Posterior cingulate gyrus (tissue), 11 donors: Measurements from ENCODE around the gene ENGASE.

ENCODE experiments used
- DNase-seq, 10 donors: peaks; one replicate each; pipeline versions ENCODE4 v3.0.0 to v3.0.0-alpha.2; 2020 to 2021; ENCODE audit warnings: mixed read lengths in 3 of 10
- intact Hi-C: fragments of 100-400 bp; cut with DNase I; formaldehyde crosslinking; loops from one replicate; pipeline ENCODE4 v1.15.1; 2023

ENGASE gene

DNA sequence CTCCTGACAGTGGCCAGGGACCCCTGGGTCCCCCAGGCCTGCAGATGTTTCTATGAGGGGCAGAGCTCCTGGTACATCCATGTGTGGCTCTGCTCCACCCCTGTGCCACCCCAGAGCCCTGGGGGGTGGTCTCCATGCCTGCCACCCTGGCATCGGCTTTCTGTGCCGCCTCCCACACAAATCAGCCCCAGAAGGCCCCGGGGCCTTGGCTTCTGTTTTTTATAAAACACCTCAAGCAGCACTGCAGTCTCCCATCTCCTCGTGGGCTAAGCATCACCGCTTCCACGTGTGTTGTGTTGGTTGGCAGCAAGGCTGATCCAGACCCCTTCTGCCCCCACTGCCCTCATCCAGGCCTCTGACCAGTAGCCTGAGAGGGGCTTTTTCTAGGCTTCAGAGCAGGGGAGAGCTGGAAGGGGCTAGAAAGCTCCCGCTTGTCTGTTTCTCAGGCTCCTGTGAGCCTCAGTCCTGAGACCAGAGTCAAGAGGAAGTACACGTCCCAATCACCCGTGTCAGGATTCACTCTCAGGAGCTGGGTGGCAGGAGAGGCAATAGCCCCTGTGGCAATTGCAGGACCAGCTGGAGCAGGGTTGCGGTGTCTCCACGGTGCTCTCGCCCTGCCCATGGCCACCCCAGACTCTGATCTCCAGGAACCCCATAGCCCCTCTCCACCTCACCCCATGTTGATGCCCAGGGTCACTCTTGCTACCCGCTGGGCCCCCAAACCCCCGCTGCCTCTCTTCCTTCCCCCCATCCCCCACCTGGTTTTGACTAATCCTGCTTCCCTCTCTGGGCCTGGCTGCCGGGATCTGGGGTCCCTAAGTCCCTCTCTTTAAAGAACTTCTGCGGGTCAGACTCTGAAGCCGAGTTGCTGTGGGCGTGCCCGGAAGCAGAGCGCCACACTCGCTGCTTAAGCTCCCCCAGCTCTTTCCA, 25.5 kb upstream of the ENGASE start:
- peak in 3 of 10 donors; percentile 29 to 53 (median 43) for DNase-seq
- intact Hi-C loops = no loop called here

DNA sequence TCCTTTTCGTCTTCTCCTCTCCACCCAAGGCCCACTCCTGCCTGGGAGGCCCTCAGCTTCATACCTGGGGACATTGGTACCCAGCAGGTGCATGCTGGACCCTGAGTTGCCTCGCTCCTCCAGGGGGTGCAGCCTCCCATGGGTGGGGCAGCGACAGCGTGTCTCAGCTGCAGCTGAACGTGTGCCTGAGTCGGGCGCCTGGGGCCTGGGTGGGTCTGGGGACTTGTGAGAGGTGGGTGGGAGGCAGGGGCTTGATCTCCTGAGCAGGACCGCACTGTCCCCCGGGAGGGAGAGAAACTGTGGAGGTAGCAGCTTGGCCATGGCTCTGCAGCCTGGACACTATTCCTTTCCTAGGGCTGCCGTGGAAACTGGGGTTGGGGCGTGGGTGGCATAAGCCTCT, 24.8 kb upstream of the ENGASE start:
- peak in 3 of 10 donors; percentile 57 to 67 (median 64) for DNase-seq
- intact Hi-C loops = no loop called here

DNA sequence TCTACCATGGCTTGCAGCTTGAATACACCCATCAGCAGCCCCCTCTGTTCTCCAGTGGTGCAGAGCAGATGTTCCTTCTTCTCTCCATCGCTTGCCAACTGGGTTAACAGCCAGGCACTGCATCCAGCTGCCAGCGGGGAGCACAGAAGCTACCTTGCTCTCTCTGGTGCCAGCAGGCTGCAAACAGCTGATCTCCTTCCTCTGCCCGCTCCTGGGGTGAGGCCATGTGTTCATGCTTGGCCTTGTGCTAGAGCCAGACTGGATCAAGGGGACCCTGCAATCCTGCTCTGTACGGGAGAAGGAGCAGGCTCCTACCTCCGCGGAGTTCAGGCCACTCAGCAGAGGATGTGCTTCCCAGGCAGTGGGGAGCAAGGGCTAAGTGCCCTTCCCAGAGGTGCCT, 24.1 kb upstream of the ENGASE start:
- DNase-seq = peak in 2 of 10 donors; percentile 39 to 43
- intact Hi-C loops = no loop called here

DNA sequence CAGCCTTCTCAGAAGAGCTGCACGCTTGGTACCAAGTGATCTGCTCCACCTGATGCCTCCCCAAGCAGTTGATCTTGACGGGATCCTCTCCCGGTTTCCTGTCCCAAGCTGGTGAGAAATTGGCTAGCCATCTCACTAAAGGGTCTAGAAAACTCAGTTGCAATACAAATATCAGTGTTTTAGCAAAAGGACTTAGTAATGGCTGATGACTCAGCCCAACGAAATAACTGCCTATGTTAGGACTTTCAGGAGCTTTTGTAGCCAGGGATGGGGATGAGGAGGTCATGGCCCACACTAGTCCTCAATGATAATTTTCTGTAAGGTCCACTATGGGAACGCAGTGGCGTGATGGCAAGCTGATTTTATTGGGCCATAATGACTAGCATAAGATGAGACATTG, 23.3 kb upstream of the ENGASE start:
- no peak for DNase-seq
- intact Hi-C loops = no loop called here

DNA sequence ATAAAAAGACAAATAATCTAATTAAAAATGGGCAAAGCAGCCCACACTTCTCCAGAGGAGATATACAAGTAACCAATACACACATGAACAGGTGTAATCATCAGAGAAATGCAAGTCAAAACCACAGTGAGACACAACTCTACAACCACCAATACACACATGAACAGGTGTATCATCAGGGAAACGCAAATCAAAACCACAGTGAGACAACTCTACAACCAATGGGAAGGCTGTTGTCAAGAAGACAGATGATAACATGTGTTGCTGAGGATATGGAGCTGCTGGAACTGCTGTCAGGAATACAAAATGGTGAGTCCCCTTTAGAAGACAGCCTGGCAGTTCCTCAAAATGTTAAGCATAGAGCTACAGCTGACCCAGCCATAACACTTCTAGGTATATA, 22.5 kb upstream of the ENGASE start:
- intact Hi-C loops = no loop called here
- DNase-seq = no peak

DNA sequence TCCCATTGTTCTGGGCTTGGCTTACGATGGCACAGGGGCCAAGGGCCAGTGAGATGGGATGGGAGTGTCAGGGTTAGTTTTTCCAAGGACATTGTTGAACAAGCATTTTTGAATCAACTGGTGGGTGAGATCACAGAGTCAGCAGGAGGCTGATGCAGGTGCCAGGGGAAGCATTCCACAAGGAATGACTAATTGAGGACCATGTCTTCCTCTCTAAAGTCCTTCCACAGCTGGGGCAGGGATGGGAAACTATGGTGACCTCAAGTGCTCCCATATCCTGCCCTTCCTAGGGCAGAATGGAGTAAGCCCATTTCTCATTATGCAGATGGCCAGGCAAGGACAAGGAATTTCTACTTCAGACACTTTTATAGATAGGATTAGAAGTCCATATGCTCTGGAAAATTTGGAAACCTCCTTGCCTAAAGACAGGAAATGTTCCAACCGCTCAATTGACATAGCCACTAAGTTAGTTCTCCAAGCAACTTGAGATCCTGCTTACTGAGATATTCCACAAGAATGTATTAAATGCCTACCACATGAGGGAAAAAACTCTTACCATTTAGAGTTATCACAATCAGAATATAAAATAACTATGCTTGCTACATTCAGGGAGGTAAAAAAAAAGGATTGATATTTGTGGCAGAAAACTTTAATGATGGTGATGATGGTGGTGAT, 21.2 kb upstream of the ENGASE start:
- intact Hi-C loops = no loop called here
- DNase-seq = peak in 2 of 10 donors; percentile 17 to 20

DNA sequence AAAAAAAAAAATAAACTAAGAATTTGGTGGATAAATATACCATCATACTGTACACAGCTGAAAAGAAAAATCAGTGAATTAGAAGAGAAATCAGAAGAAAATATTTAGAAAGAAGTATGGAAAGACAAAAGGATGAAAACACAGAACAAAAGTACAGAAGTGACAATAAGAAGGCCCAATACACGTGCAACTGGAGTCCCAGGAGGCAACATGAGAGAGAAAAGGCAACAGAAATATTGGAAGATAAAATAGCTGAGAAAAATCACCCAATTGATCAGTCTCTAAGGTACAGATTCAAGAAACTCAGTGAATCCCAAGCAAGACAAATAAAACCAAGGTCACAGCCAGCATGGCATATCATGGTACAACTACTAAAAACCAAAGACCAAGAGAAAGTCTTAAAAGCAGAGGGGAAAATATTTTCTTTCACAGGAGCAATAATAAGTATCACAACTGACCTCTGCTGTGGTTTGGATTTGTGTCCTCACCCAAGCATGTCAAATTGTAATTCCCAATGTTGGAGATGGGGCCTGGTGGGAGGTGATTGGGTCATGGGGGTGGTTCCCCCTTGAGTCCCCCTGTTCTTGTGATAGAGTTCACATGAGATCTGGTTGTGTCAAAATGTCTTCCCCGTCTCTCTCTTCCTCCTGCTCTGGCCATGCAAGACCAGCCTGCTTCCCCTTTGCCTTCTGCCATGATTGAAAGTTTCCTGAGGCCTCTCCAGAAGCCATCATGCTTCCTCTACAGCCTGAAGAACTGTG, 20.2 kb upstream of the ENGASE start:
- DNase-seq = peak in 1 of 10 donors; percentile 2
- intact Hi-C loops = no loop called here

DNA sequence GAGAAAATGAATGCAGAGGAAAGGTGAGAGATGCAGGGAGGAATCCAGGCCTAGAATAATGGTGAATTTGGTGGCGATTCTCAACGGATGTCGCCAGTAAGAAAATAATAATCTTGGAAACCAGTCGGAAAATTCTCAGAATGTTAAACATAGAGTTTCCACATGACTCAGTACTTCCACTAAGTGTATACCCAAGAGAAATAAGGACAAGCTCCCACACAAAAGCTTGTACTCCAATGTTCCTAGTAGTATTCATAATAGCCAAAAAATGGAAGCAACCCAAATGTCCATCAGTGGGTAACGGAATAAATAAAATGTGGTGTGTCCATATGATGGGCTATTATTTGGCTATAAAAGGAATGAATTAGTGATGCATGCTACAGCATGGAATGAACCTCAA, 19.4 kb upstream of the ENGASE start:
- intact Hi-C loops = no loop called here
- DNase-seq = no peak

DNA sequence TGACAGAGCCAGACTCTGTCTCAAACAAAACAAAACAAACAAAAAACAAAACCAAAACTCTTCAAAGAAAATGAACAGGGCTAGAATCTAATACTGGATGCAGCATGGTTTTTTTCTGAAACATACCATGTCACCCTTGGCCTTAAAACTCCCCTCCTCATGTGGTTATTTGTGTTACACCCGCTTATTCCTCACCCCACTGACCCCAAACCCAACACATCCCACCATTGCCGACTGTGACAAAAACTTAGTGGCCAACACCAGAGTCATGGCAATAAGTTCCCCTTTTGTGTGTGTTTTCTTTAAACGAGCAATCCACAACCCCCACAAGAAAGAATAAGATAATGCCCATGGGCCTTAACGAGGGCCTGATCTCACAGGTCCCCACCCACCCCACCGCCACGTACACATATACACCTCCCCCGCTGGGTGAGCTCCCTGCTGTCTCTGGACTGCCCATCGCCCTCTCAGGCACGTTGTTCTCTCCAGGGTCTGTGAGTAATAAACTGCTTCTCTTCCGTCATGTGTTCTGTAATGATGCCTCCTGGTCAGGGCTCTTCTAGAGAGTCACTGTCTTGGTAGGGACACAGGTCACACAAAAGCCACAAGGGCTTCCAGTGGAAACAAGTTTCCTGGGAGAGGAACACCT, 16.8 kb upstream of the ENGASE start:
- intact Hi-C loops = no loop called here
- peak in 3 of 10 donors; percentile 10 to 27 (median 14) for DNase-seq

DNA sequence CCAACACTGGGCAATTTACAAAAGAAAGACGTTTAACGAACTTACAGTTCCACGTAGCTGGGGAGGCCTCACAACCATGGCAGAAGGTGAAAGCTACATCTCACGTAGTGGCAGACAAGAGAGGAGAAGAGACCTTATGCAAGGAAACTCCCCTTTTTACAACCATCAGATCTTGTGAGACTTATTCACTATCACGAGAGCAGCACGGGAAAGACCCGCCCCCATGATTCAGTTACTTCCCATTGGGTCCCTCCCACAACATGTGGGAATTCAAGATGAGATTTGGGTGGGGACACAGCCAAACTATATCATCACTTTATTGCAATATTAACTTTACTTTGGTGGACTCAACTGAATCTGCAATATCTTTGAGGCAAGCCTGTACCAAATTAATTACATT, 11.9 kb upstream of the ENGASE start:
- DNase-seq = peak in 1 of 10 donors; percentile 7
- intact Hi-C loops = no loop called here

DNA sequence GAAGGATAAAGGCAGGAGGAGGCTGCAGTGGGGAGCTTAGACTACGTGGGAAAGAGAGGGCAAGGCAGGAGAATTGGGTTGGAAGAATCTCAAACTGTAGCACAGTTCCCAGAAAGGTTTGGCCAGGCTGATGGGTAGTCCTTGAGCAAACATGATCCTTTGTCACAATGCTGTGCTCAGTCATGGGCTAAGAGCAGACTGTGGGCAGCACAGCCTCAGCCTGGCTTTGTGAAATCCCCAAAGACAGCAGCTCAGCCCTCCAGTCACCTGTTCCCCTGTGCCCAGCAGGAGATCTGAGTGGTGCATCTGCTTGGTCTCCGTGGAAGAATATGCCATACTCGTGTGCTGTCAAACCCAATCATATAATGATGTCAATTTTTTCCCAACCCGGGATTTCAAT, 10.6 kb upstream of the ENGASE start:
- intact Hi-C loops = no loop called here
- peak in 1 of 10 donors; percentile 22 for DNase-seq

DNA sequence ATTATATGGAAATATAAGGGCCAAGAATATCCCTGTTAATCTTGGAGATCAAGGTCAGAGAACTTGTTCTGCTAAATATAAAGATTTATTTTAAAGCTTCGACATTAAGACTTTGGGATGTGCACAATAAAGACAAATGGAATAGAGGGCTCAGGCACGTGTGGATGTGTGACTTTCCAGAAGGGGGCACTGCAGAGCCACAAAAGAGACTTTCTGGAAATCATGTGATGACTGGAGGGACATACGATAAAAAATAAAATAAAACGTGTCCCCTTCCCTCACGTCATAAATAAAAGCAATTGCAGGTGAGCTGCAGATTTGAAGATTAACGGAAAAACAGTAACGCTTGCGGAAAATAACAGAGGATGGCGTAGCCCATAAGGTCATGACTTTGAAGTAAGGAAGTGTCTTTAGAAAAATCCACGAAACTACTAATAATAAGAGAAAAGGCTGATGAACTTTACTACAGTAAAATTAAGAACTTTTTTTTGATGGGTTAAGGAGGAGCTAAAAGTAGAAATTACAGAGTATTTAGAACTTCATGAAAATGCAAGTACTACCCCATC, 9.4 kb upstream of the ENGASE start:
- intact Hi-C loops = no loop called here
- DNase-seq = peak in 6 of 10 donors; percentile 49 to 74 (median 64)

DNA sequence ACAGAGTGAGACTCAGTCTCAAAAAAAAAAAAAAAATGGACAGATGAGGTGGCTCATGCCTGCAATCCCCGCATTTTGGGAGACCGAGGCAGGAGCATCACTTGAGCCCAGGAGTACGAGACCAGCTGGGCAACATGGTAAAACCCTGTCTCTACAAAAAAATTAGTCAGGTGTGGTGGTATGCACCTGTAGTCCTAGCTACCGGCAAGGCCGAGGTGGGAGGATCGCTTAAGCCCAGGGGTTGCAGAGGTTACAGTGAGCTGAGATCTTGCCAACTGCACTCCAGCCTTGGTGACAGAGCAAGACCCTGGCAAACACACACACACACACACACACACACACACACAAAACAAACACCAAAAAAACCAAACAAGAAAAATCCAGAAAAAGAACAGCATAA, 7.7 kb upstream of the ENGASE start:
- peak in 2 of 10 donors; percentile 29 to 42 for DNase-seq
- intact Hi-C loops = no loop called here

DNA sequence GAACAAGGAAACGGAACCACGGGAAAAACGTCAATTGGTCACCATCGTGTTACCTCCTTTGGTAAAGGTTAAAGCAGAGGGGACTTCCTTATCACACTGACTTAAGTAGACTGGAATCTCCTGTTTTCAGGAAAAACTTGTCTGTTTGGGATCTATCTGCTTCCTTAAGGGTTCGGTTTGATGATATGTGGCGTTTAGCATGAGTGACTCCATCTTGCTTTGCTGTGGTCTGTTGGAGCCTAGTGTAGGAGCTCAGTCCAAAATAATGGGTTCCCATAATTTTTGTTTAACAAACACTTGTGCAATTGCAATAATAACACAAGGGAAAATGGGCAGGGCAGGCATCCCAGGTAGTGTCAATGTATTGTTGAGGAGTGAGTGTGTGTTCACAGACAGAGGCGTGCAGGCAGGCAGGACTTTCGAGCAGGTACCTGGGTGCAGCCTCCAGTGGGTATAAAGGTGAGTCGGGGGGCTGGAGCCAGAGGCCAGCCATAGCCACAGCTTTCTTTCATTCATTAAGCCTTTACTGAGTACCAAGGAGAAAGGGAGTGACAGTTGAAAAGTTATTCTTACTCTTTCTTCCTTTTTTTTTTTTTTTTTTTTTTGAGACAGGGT, 4.3 kb upstream of the ENGASE start:
- DNase-seq = peak in 3 of 10 donors; percentile 4 to 44 (median 16)

DNA sequence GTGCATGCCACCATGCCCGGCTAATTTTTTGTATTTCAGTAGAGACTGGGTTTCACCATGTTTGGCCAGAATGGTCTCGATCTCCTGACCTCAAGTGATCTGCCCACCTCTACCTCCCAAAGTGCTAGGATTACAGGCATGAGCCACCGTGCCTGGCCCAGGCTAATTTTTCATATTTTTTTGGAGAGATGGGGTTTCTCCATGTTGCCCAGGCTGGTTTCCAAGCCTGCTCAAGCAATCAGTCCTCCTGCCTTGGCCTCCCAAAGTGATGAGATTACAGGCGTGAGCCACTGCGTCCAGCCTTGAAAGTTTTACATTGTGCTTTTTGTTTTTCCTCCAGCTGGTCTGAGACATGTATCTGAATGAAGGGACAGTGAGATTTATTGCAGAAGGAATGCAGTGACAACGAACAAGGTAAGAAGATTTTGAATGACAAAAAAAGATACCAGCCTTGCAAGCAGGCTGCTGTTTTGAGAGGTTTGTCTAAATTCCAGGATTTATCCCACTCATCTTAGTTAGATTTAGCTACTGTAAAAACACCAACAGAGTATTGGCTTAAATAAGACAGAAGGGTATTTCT, 3.4 kb upstream of the ENGASE start:
- intact Hi-C loops = no loop called here

More for the DNA sequence above, 4.3 kb upstream of the ENGASE start:
- intact Hi-C loops = no loop called here

DNA sequence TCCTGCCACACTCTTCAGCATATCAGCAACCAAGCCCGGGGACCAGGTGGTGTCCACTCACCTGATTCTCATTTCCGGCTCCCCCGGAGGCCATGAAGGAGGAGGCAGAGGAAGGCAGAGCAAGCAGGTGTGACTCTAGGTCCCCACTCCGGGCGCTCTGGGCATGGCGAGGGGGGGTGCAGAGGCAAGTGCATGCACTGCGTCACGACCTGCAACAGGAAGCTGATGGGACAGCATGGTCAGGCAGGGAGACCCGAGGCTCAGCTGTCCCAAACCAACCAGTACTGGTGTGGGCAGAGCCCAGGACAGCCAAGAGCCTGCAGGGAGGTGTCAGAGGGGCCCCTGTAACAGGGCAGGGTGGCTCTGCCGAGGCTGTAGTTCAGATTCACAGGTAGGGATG, 2.1 kb upstream of the ENGASE start:
- DNase-seq = peak in 3 of 10 donors; percentile 62 to 68 (median 62)
- intact Hi-C loops = no loop called here

More for the DNA sequence above, 3.4 kb upstream of the ENGASE start:
- DNase-seq = peak in 2 of 10 donors; percentile 8 to 12

DNA sequence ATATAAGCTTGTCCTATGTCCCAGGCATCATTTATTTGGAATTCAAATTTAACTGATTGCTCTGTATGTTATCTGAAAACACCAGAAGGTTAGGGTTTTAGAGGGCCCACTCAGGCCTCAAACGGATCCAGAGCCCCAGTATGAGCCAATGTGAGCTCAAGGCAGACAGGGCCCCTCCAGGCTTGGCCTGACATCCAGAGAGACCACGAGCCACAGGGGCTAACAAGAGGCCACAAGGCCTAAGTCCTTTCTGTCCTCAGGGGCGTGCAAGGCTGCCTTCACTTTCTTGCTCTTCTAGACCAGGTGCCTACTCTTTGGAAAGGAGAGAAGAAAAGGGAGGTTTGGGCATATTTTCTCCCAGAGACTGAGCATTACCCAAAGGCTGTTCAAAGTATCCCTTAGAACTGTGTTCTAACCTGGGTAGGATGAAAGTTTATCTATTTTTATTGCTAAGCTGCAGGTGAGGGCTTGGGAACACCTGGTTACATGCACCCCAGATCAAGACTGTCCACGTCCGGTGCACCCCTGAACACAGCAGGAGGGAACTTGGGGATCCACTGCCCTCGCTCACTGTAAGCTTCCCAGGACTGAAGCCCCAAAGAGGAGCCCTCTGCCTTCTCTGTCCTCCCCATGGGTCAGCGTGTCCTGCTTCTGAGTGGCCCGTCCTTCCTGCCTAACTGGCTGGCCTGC, 1.5 kb upstream of the ENGASE start:
- DNase-seq = peak in 3 of 10 donors; percentile 26 to 52 (median 44)
- intact Hi-C loops = no loop called here

DNA sequence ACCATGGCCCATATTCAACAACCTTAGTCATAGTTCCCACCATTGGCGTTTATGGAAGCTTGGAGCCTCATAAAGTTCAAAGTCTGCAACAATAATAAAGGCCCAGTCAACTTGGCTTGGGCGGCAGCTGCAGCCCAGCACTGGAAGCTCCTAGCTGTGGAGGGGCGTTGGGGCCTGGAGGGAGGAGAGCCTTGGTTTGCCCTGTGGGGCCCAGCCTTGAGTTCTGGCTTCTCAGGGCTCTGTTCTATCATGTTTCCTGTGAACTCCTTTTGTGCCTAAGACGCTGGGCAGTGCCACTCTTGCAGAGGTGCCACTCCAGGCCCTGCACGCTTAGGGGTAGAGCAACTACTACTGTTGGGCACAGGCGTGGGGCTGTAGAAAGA, 927 bp upstream of the ENGASE start:
- intact Hi-C loops = no loop called here
- DNase-seq = peak in 3 of 10 donors; percentile 35 to 61 (median 52)
